HepG2 (cell line): ENCODE measurements around the gene RERE. TPM values are rescaled to one million over a fixed set of nuclear protein-coding genes. Genes with fewer than 3 reads are reported as not detected.

Source experiments
- AKAP8 ChIP-seq: sonication (generic); formaldehyde crosslinking; IDR thresholded peaks from 2 replicates; pipeline ENCODE4 v1.5.1; 2020; ENCODE audit warnings: mild to moderate bottlenecking, missing genetic modification reagents
- BRF2 ChIP-seq: sonication (generic); formaldehyde crosslinking; IDR thresholded peaks from 2 replicates; pipeline ENCODE4 v1.8.1; 2022; ENCODE audit warnings: mild to moderate bottlenecking, missing genetic modification reagents
- DPF2 ChIP-seq: sonication (generic); formaldehyde crosslinking; IDR thresholded peaks from 2 replicates; pipeline ENCODE4 v1.4.0; 2020; ENCODE audit warnings: mild to moderate bottlenecking, low read depth, missing genetic modification reagents, borderline replicate concordance
- GZF1 ChIP-seq: sonication (generic); formaldehyde crosslinking; IDR thresholded peaks from 2 replicates; pipeline ENCODE4 v1.5.1; 2020; ENCODE audit warnings: mild to moderate bottlenecking, missing genetic modification reagents
- ISX ChIP-seq: sonication (generic); formaldehyde crosslinking; conservative IDR thresholded peaks from 2 replicates; pipeline ENCODE4 v1.5.0; 2020; ENCODE audit warnings: missing genetic modification reagents
- LCORL ChIP-seq, 2 experiments: fragments of 450-650 bp in 1 of 2; sonication (generic) in 1 of 2; formaldehyde crosslinking in 1 of 2; IDR thresholded peaks; 2 replicates each; pipeline versions ENCODE4 v1.5.0 to v1.6.1; 2017 to 2020; ENCODE audit warnings: antibody characterized with exemption in 1 of 2, missing genetic modification reagents in 1 of 2
- MTF2 ChIP-seq: sonication (generic); formaldehyde crosslinking; IDR thresholded peaks from 2 replicates; pipeline ENCODE4 v1.5.0; 2020; ENCODE audit warnings: missing genetic modification reagents, borderline replicate concordance
- NCOA2 ChIP-seq: sonication (generic); formaldehyde crosslinking; IDR thresholded peaks from 2 replicates; pipeline ENCODE4 v1.8.0; 2022; ENCODE audit warnings: inconsistent platforms
- NFE2L1 ChIP-seq: sonication (generic); formaldehyde crosslinking; IDR thresholded peaks from 2 replicates; pipeline ENCODE4 v1.4.0; 2020; ENCODE audit warnings: missing genetic modification reagents, mild to moderate bottlenecking, borderline replicate concordance
- PAWR ChIP-seq: sonication (generic); formaldehyde crosslinking; IDR thresholded peaks from 2 replicates; pipeline ENCODE4 v1.4.0; 2020; ENCODE audit warnings: missing genetic modification reagents, mild to moderate bottlenecking, borderline replicate concordance
- PRMT3 ChIP-seq: sonication (generic); formaldehyde crosslinking; IDR thresholded peaks from 2 replicates; pipeline ENCODE4 v1.8.1; 2022; ENCODE audit warnings: low read depth, mild to moderate bottlenecking, moderate library complexity, missing genetic modification reagents, borderline replicate concordance
- STAT6 ChIP-seq: sonication (generic); formaldehyde crosslinking; IDR thresholded peaks from 2 replicates; pipeline ENCODE4 v1.4.0; 2020; ENCODE audit warnings: missing genetic modification reagents, mild to moderate bottlenecking, borderline replicate concordance
- WIZ ChIP-seq: sonication (generic); formaldehyde crosslinking; IDR thresholded peaks from 2 replicates; pipeline ENCODE4 v1.5.1; 2020; ENCODE audit warnings: mild to moderate bottlenecking, missing genetic modification reagents
- ZNF230 ChIP-seq: sonication (generic); formaldehyde crosslinking; IDR thresholded peaks from 2 replicates; pipeline ENCODE4 v1.4.0; 2020; ENCODE audit warnings: mild to moderate bottlenecking, missing genetic modification reagents
- ZNF263 ChIP-seq: sonication (generic); formaldehyde crosslinking; IDR thresholded peaks from 2 replicates; pipeline ENCODE4 v1.4.0; 2020; ENCODE audit warnings: missing genetic modification reagents
- ZNF33A ChIP-seq: sonication (generic); formaldehyde crosslinking; IDR thresholded peaks from 2 replicates; pipeline ENCODE4 v1.5.1; 2020; ENCODE audit warnings: missing genetic modification reagents, mild to moderate bottlenecking, moderate library complexity, borderline replicate concordance
- ZNF577 ChIP-seq: sonication (generic); formaldehyde crosslinking; IDR thresholded peaks from 2 replicates; pipeline ENCODE4 v1.4.0; 2020; ENCODE audit warnings: mild to moderate bottlenecking, low read depth, missing genetic modification reagents, borderline replicate concordance
- polyA plus RNA-seq, 8 experiments: library from polyadenylated mRNA; depleted of rRNA in 3 of 8; stranded (reverse) in 7 of 8; unstranded in 1 of 8; fragments of >200 nt; fragmentation: Illumina TruSeq in 4 of 8; extraction: Trizol in 4 of 8; gene quantifications; 2 replicates each; pipeline versions ENCODE4 v1.2.1 to v1.2.3, GENCODE V29; 2011 to 2016; ENCODE audit warnings: low read depth in 4 of 8, missing spikeins in 1 of 8, mixed read lengths in 1 of 8; ENCODE audit not compliant: insufficient read depth in 1 of 8
- total RNA-seq, 5 experiments: library from RNA; depleted of rRNA; stranded (reverse); fragments of >200 nt; fragmentation: Illumina TruSeq; extraction: Trizol; gene quantifications; 2 replicates each; pipeline ENCODE4 v1.2.3, GENCODE V29; 2016; ENCODE audit warnings: low read depth in 1 of 5
- TF ChIP-seq, protein P1 (sequence below): sonication (generic); formaldehyde crosslinking; IDR thresholded peaks from 2 replicates; pipeline ENCODE4 v1.5.1; 2020; ENCODE audit warnings: mild to moderate bottlenecking, missing genetic modification reagents, borderline replicate concordance
- TF ChIP-seq, protein P2 (sequence below): sonication (generic); formaldehyde crosslinking; IDR thresholded peaks from 2 replicates; pipeline ENCODE4 v1.4.0; 2020; ENCODE audit warnings: missing genetic modification reagents
- TF ChIP-seq, protein P3 (sequence below): sonication (generic); formaldehyde crosslinking; IDR thresholded peaks from 2 replicates; pipeline ENCODE4 v1.5.0; 2020; ENCODE audit warnings: missing genetic modification reagents

Gene RERE
- total and polyA plus RNA-seq, 2 of the 13 experiments (the other 11 are each of a cell fraction or from before 2014, with no cell fraction given), result 18.3 to 21.9 TPM

- TF ChIP-seq BRF2 (CRISPR knock-in tag) (peak; percentile 66; the same call in 1 of the 2 replicates), STAT6 (CRISPR knock-in tag) (no peak), NCOA2 (CRISPR knock-in tag) (peak; percentile 100), ISX (peak; percentile 94), AKAP8 (CRISPR knock-in tag) (no peak; the same call in 1 of the 2 replicates), PRMT3 (no peak), ZNF577 (CRISPR knock-in tag) (no peak), PAWR (CRISPR knock-in tag) (no peak), NFE2L1 (CRISPR knock-in tag) (no peak), WIZ (no peak), DPF2 (CRISPR knock-in tag) (peak; percentile 100), ZNF230 (CRISPR knock-in tag) (no peak), GZF1 (CRISPR knock-in tag) (no peak), MTF2 (no peak), ZNF33A (CRISPR knock-in tag) (no peak), LCORL (IDR thresholded peaks at IDR 0.05) (peak; percentile 79), LCORL (CRISPR knock-in tag; IDR thresholded peaks at IDR 0.05) (peak; percentile 81), ZNF263 (CRISPR knock-in tag) (no peak; the same call in 1 of the 2 replicates)
- TF ChIP-seq, protein P1, sequence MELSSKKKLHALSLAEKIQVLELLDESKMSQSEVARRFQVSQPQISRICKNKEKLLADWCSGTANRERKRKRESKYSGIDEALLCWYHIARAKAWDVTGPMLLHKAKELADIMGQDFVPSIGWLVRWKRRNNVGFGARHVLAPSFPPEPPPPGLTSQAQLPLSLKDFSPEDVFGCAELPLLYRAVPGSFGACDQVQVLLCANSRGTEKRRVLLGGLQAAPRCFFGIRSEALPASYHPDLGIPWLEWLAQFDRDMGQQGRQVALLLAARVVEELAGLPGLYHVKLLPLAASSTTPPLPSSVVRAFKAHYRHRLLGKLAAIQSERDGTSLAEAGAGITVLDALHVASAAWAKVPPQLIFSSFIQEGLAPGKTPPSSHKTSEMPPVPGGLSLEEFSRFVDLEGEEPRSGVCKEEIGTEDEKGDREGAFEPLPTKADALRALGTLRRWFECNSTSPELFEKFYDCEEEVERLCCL (CRISPR knock-in tag), result no peak
- TF ChIP-seq, protein P2, sequence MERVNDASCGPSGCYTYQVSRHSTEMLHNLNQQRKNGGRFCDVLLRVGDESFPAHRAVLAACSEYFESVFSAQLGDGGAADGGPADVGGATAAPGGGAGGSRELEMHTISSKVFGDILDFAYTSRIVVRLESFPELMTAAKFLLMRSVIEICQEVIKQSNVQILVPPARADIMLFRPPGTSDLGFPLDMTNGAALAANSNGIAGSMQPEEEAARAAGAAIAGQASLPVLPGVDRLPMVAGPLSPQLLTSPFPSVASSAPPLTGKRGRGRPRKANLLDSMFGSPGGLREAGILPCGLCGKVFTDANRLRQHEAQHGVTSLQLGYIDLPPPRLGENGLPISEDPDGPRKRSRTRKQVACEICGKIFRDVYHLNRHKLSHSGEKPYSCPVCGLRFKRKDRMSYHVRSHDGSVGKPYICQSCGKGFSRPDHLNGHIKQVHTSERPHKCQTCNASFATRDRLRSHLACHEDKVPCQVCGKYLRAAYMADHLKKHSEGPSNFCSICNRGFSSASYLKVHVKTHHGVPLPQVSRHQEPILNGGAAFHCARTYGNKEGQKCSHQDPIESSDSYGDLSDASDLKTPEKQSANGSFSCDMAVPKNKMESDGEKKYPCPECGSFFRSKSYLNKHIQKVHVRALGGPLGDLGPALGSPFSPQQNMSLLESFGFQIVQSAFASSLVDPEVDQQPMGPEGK (CRISPR knock-in tag), result peak; percentile 75; the same call in 1 of the 2 replicates
- TF ChIP-seq, protein P3, sequence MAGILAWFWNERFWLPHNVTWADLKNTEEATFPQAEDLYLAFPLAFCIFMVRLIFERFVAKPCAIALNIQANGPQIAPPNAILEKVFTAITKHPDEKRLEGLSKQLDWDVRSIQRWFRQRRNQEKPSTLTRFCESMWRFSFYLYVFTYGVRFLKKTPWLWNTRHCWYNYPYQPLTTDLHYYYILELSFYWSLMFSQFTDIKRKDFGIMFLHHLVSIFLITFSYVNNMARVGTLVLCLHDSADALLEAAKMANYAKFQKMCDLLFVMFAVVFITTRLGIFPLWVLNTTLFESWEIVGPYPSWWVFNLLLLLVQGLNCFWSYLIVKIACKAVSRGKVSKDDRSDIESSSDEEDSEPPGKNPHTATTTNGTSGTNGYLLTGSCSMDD (CRISPR knock-in tag), result no peak
Measured at GRCh38 chr1:8742022-8742924, 75.2 kb downstream of the RERE start (continued).
